Activated naive CD4-positive, alpha-beta T cell treated with anti-CD3 and anti-CD28 coated beads, Interleukin-2, amount 50 U/mL, for 24 hours (primary cell): ENCODE results near the gene PPP1R9A.
"Not testable (repeated sequence)": the region's sequence is repeated elsewhere in the genome, so short reads cannot be mapped to it uniquely, and the experiment has no call there.

Source experiments
- H3K27ac Mint-ChIP-seq: one replicate; pipeline ENCODE4 v1.8.0; 2021; ENCODE audit warnings: mild to moderate bottlenecking, mixed read lengths
- H3K27me3 Mint-ChIP-seq: one replicate; pipeline ENCODE4 v1.8.0; 2021; ENCODE audit warnings: mixed read lengths
- H3K36me3 Mint-ChIP-seq: one replicate; pipeline ENCODE4 v1.8.0; 2021; ENCODE audit warnings: mixed read lengths
- H3K4me1 Mint-ChIP-seq: one replicate; pipeline ENCODE4 v1.8.0; 2021; ENCODE audit warnings: mixed read lengths
- H3K4me3 Mint-ChIP-seq: one replicate; pipeline ENCODE4 v1.8.0; 2021; ENCODE audit warnings: mild to moderate bottlenecking, mixed read lengths
- H3K9me3 Mint-ChIP-seq: one replicate; pipeline ENCODE4 v1.8.0; 2021; ENCODE audit warnings: mixed read lengths

Gene PPP1R9A

GRCh38 chr7:94996369-94996768 lies 89.0 kb downstream of the PPP1R9A start:
- Mint-ChIP-seq H3K27me3 (no peaks in the 10 kb centered on the region), H3K27ac (no peak overlapping the region), H3K36me3 (no peaks in the 10 kb centered on the region), H3K4me1 (no peaks in the 10 kb centered on the region), H3K9me3 (peaks cover 5% of the 10 kb centered on the region), H3K4me3 (no peak overlapping the region)

- no peaks in the 10 kb centered on the region for H3K4me1 Mint-ChIP-seq
- H3K9me3 Mint-ChIP-seq, result no peaks in the 10 kb centered on the region
- H3K36me3 Mint-ChIP-seq, result no peaks in the 10 kb centered on the region
- H3K27ac Mint-ChIP-seq, result no peak overlapping the region
- H3K27me3 Mint-ChIP-seq, result no peaks in the 10 kb centered on the region
- no peak overlapping the region for H3K4me3 Mint-ChIP-seq
Measured at GRCh38 chr7:94997547-94997946, 90.2 kb downstream of the PPP1R9A start.

GRCh38 chr7:94998266-94999068 lies 91.1 kb downstream of the PPP1R9A start:
- no peak overlapping the region for H3K27ac Mint-ChIP-seq
- H3K36me3 Mint-ChIP-seq, result no peaks in the 10 kb centered on the region
- H3K4me1 Mint-ChIP-seq, result no peaks in the 10 kb centered on the region
- no peaks in the 10 kb centered on the region for H3K27me3 Mint-ChIP-seq
- H3K4me3 Mint-ChIP-seq, result no peak overlapping the region
- H3K9me3 Mint-ChIP-seq, result no peaks in the 10 kb centered on the region

- H3K36me3 Mint-ChIP-seq, result no peaks in the 10 kb centered on the region
- no peaks in the 10 kb centered on the region for H3K4me1 Mint-ChIP-seq
- no peaks in the 10 kb centered on the region for H3K27me3 Mint-ChIP-seq
- H3K4me3 Mint-ChIP-seq, result no peak overlapping the region
- H3K9me3 Mint-ChIP-seq, result no peaks in the 10 kb centered on the region
- H3K27ac Mint-ChIP-seq, result no peak overlapping the region
Measured at GRCh38 chr7:94999069-94999351, 91.6 kb downstream of the PPP1R9A start.

GRCh38 chr7:94999601-95000000 lies 92.2 kb downstream of the PPP1R9A start:
- H3K36me3 Mint-ChIP-seq, H3K27me3 Mint-ChIP-seq, H3K4me3 Mint-ChIP-seq, H3K9me3 Mint-ChIP-seq, H3K4me1 Mint-ChIP-seq, H3K27ac Mint-ChIP-seq: not testable (repeated sequence)

- Mint-ChIP-seq H3K27me3 (no peaks in the 10 kb centered on the region), H3K9me3 (no peaks in the 10 kb centered on the region), H3K4me3 (no peak overlapping the region), H3K4me1 (no peaks in the 10 kb centered on the region), H3K27ac (no peak overlapping the region), H3K36me3 (no peaks in the 10 kb centered on the region)
Measured at GRCh38 chr7:95001258-95001657, 93.9 kb downstream of the PPP1R9A start.

- no peak overlapping the region for H3K27ac Mint-ChIP-seq
- no peak overlapping the region for H3K4me3 Mint-ChIP-seq
- H3K36me3 Mint-ChIP-seq, result no peaks in the 10 kb centered on the region
- no peaks in the 10 kb centered on the region for H3K4me1 Mint-ChIP-seq
- H3K27me3 Mint-ChIP-seq, result no peaks in the 10 kb centered on the region
- no peaks in the 10 kb centered on the region for H3K9me3 Mint-ChIP-seq
Measured at GRCh38 chr7:95001815-95002561, 94.6 kb downstream of the PPP1R9A start.

GRCh38 chr7:95002775-95003174 lies 95.4 kb downstream of the PPP1R9A start:
- no peak overlapping the region for H3K27ac Mint-ChIP-seq
- no peaks in the 10 kb centered on the region for H3K27me3 Mint-ChIP-seq

GRCh38 chr7:95004618-95005247 lies 97.3 kb downstream of the PPP1R9A start:
- Mint-ChIP-seq H3K9me3 (no peaks in the 10 kb centered on the region), H3K4me3 (no peak overlapping the region), H3K27me3 (no peaks in the 10 kb centered on the region), H3K27ac (no peak overlapping the region), H3K36me3 (no peaks in the 10 kb centered on the region), H3K4me1 (no peaks in the 10 kb centered on the region)

More at GRCh38 chr7:95002775-95003174, 95.4 kb downstream of the PPP1R9A start:
- Mint-ChIP-seq H3K4me1 (no peaks in the 10 kb centered on the region), H3K36me3 (no peaks in the 10 kb centered on the region), H3K4me3 (no peak overlapping the region), H3K9me3 (no peaks in the 10 kb centered on the region)

GRCh38 chr7:95006010-95006409 lies 98.6 kb downstream of the PPP1R9A start:
- no peaks in the 10 kb centered on the region for H3K27me3 Mint-ChIP-seq
- no peaks in the 10 kb centered on the region for H3K9me3 Mint-ChIP-seq
- H3K4me1 Mint-ChIP-seq, result no peaks in the 10 kb centered on the region
- H3K27ac Mint-ChIP-seq, result no peak overlapping the region
- H3K4me3 Mint-ChIP-seq, result no peak overlapping the region
- H3K36me3 Mint-ChIP-seq, result no peaks in the 10 kb centered on the region

GRCh38 chr7:95008773-95009172 lies 101.4 kb downstream of the PPP1R9A start:
- H3K4me1 Mint-ChIP-seq, H3K36me3 Mint-ChIP-seq, H3K27me3 Mint-ChIP-seq, H3K9me3 Mint-ChIP-seq, H3K27ac Mint-ChIP-seq, H3K4me3 Mint-ChIP-seq: not testable (repeated sequence)

- Mint-ChIP-seq H3K27me3 (no peaks in the 10 kb centered on the region), H3K9me3 (no peaks in the 10 kb centered on the region), H3K4me3 (no peak overlapping the region), H3K4me1 (no peaks in the 10 kb centered on the region), H3K36me3 (no peaks in the 10 kb centered on the region), H3K27ac (no peak overlapping the region)
Measured at GRCh38 chr7:95011146-95011928, 103.9 kb downstream of the PPP1R9A start.

- Mint-ChIP-seq H3K36me3 (no peaks in the 10 kb centered on the region), H3K9me3 (no peaks in the 10 kb centered on the region), H3K27ac (no peak overlapping the region), H3K27me3 (peaks cover under 1% of the 10 kb centered on the region), H3K4me3 (no peak overlapping the region), H3K4me1 (no peaks in the 10 kb centered on the region)
Measured at GRCh38 chr7:95011995-95012394, 104.6 kb downstream of the PPP1R9A start.

- Mint-ChIP-seq H3K4me1 (no peaks in the 10 kb centered on the region), H3K9me3 (no peaks in the 10 kb centered on the region), H3K36me3 (no peaks in the 10 kb centered on the region), H3K27ac (no peak overlapping the region), H3K4me3 (no peak overlapping the region), H3K27me3 (peaks cover 1% of the 10 kb centered on the region)
Measured at GRCh38 chr7:95018021-95018420, 110.6 kb downstream of the PPP1R9A start.

GRCh38 chr7:95026018-95026417 lies 118.6 kb downstream of the PPP1R9A start:
- Mint-ChIP-seq H3K27me3 (no peaks in the 10 kb centered on the region), H3K27ac (no peak overlapping the region), H3K4me1 (no peaks in the 10 kb centered on the region), H3K4me3 (no peak overlapping the region), H3K36me3 (no peaks in the 10 kb centered on the region), H3K9me3 (peaks cover 7% of the 10 kb centered on the region)
